Epithelial cell of proximal tubule (primary cell): ENCODE measurements around the gene ETFA. TPM values are rescaled to one million over a fixed set of nuclear protein-coding genes. Genes with fewer than 3 reads are reported as not detected.
A peak's percentile ranks its signal among the peaks of the same experiment; 100 is the strongest.

Experiments
- DNase-seq: peaks from one replicate; pipeline ENCODE4 v3.0.0-alpha.2; 2011; ENCODE audit warnings: low read depth
- H3K4me3 ChIP-seq: 2 replicates; pipeline ENCODE4 v1.5.1; 2011; ENCODE audit warnings: low read depth, mild to moderate bottlenecking, low read length
- CTCF ChIP-seq: conservative IDR thresholded peaks from 2 replicates; pipeline ENCODE4 v1.5.1; 2012; ENCODE audit warnings: low read depth, mild to moderate bottlenecking, low read length
- total RNA-seq: library from RNA; depleted of rRNA; stranded (reverse); fragments of >200 nt; gene quantifications from 2 replicates; pipeline ENCODE4 v1.2.3, GENCODE V29; 2015

Gene ETFA
- total RNA-seq, 1 donor from 2014 or later = 117 TPM

- no peak for DNase-seq
- no peak overlapping the region for H3K4me3 ChIP-seq
These were observed 18.9 kb upstream of the ETFA start for GRCh38 chr15:76330080-76330680.

DNA sequence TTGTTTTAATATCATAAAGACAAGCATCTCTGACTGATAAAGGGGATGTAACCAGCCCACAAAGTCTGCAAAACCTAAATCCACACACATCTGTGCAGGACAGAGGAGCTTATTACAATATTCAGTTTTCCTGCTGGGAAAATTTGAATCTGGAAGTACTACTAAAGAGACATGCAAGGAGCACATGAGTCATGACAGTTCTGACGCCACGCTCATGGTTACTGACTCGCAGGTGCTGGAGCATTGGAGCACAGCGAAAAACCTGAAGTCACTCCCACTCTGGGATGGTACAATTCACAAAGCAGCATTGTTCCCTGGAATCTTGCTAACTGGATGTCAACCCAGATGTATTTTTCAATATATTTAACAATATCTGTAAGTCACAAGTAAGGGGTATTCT is 17.7 kb upstream of the ETFA start:
- no peak overlapping the region for H3K4me3 ChIP-seq
- peak; percentile 41 for DNase-seq
- no peak for TF ChIP-seq CTCF

More at GRCh38 chr15:76330080-76330680, 18.9 kb upstream of the ETFA start:
- TF ChIP-seq CTCF = peak; percentile 64

- no peak overlapping the region for H3K4me3 ChIP-seq
- DNase-seq = no peak
- TF ChIP-seq CTCF = no peak
These were observed 16.9 kb upstream of the ETFA start for GRCh38 chr15:76328106-76328696.

GRCh38 chr15:76327191-76328105 is 16.2 kb upstream of the ETFA start:
- no peak for TF ChIP-seq CTCF
- DNase-seq = no peak
- no peak overlapping the region for H3K4me3 ChIP-seq

GRCh38 chr15:76325704-76326103 is 14.4 kb upstream of the ETFA start:
- no peak for TF ChIP-seq CTCF
- no peak overlapping the region for H3K4me3 ChIP-seq

DNA sequence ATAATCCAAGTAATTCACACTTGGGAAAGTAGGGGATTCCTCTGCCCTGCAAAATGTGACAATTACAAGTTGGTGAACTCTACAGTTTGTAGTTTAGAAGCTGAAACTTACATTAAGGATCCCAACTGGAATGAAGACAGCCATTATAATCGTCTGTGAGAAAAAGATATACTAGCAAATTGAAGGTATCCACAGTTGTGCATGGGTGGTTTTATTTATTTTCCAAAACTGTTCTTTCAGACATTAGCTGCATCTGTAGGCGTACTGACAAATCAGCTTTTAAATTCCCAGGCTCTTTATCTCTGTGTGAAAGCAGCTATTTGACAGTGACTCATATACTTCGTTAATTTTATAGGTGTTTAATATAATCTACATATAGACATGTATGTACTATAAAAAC is 12.8 kb upstream of the ETFA start:
- DNase-seq = no peak
- no peak overlapping the region for H3K4me3 ChIP-seq
- TF ChIP-seq CTCF = no peak

More at GRCh38 chr15:76325704-76326103, 14.4 kb upstream of the ETFA start:
- no peak for DNase-seq
